Activated T-cell treated with anti-CD3 and anti-CD28 coated beads, Interleukin-2, amount 50 U/mL, for 24 hours (primary cell): ENCODE results near the gene IRGC.

Experiments used
- DNase-seq: peaks from one replicate; pipeline ENCODE4 v3.0.0-alpha.2; 2020
- H3K27ac Mint-ChIP-seq: 2 replicates; pipeline ENCODE4 v1.8.0; 2020; ENCODE audit warnings: mild to moderate bottlenecking, mixed read lengths
- H3K27me3 Mint-ChIP-seq: 2 replicates; pipeline ENCODE4 v1.8.0; 2020; ENCODE audit warnings: mixed read lengths
- H3K36me3 Mint-ChIP-seq: 2 replicates; pipeline ENCODE4 v1.8.0; 2020; ENCODE audit warnings: low read depth, mixed read lengths
- H3K4me1 Mint-ChIP-seq: 2 replicates; pipeline ENCODE4 v1.8.0; 2020; ENCODE audit warnings: low read depth, mixed read lengths
- H3K4me3 Mint-ChIP-seq: 2 replicates; pipeline ENCODE4 v1.8.0; 2020; ENCODE audit warnings: mild to moderate bottlenecking, moderate library complexity, mixed read lengths
- H3K9me3 Mint-ChIP-seq: 2 replicates; pipeline ENCODE4 v1.8.0; 2020; ENCODE audit warnings: mixed read lengths

IRGC gene

GRCh38 chr19:43682824-43683661 is 32.8 kb upstream of the IRGC start:
- no peaks in the 10 kb centered on the region for H3K36me3 Mint-ChIP-seq

GRCh38 chr19:43683905-43684304 is 32.0 kb upstream of the IRGC start:
- peaks cover 4% of the 10 kb centered on the region for H3K4me1 Mint-ChIP-seq
- H3K4me3 Mint-ChIP-seq: no peak overlapping the region
- no peaks in the 10 kb centered on the region for H3K27me3 Mint-ChIP-seq

More at GRCh38 chr19:43682824-43683661, 32.8 kb upstream of the IRGC start:
- Mint-ChIP-seq H3K27ac (no peak overlapping the region), H3K4me3 (no peak overlapping the region), H3K9me3 (no peaks in the 10 kb centered on the region), H3K27me3 (no peaks in the 10 kb centered on the region), H3K4me1 (peaks cover 4% of the 10 kb centered on the region)
- no peak for DNase-seq

GRCh38 chr19:43684326-43684725 is 31.6 kb upstream of the IRGC start:
- H3K36me3 Mint-ChIP-seq: no peaks in the 10 kb centered on the region
- no peak for DNase-seq
- peaks cover 4% of the 10 kb centered on the region for H3K4me1 Mint-ChIP-seq
- H3K27me3 Mint-ChIP-seq: no peaks in the 10 kb centered on the region
- no peak overlapping the region for H3K4me3 Mint-ChIP-seq
- H3K9me3 Mint-ChIP-seq: no peaks in the 10 kb centered on the region
- no peak overlapping the region for H3K27ac Mint-ChIP-seq

More at GRCh38 chr19:43683905-43684304, 32.0 kb upstream of the IRGC start:
- H3K9me3 Mint-ChIP-seq: no peaks in the 10 kb centered on the region
- H3K36me3 Mint-ChIP-seq: no peaks in the 10 kb centered on the region
- H3K27ac Mint-ChIP-seq: no peak overlapping the region
- no peak for DNase-seq

- Mint-ChIP-seq H3K9me3 (peaks cover 17% of the 10 kb centered on the region), H3K4me1 (peaks cover 4% of the 10 kb centered on the region), H3K36me3 (no peaks in the 10 kb centered on the region), H3K27ac (no peak overlapping the region), H3K4me3 (no peak overlapping the region), H3K27me3 (no peaks in the 10 kb centered on the region)
- DNase-seq: no peak
Measured at GRCh38 chr19:43687660-43687997, 28.2 kb upstream of the IRGC start.

GRCh38 chr19:43688059-43688701 is 27.7 kb upstream of the IRGC start:
- H3K4me1 Mint-ChIP-seq: peaks cover 4% of the 10 kb centered on the region
- H3K36me3 Mint-ChIP-seq: no peaks in the 10 kb centered on the region
- H3K9me3 Mint-ChIP-seq: peaks cover 19% of the 10 kb centered on the region
- no peak for DNase-seq
- H3K27ac Mint-ChIP-seq: no peak overlapping the region
- H3K4me3 Mint-ChIP-seq: no peak overlapping the region
- H3K27me3 Mint-ChIP-seq: no peaks in the 10 kb centered on the region

GRCh38 chr19:43690444-43690843 is 25.4 kb upstream of the IRGC start:
- Mint-ChIP-seq H3K36me3 (no peaks in the 10 kb centered on the region), H3K27me3 (peaks cover 6% of the 10 kb centered on the region)

GRCh38 chr19:43690890-43691289 is 25.0 kb upstream of the IRGC start:
- H3K27ac Mint-ChIP-seq: no peak overlapping the region
- no peak for DNase-seq

More at GRCh38 chr19:43690444-43690843, 25.4 kb upstream of the IRGC start:
- Mint-ChIP-seq H3K9me3 (peaks cover 19% of the 10 kb centered on the region), H3K27ac (no peak overlapping the region), H3K4me3 (no peak overlapping the region), H3K4me1 (peaks cover 4% of the 10 kb centered on the region)
- DNase-seq: no peak

GRCh38 chr19:43691755-43692154 is 24.1 kb upstream of the IRGC start:
- H3K4me1 Mint-ChIP-seq: peaks cover 4% of the 10 kb centered on the region
- DNase-seq: no peak
- no peak overlapping the region for H3K27ac Mint-ChIP-seq
- peaks cover 8% of the 10 kb centered on the region for H3K27me3 Mint-ChIP-seq
- H3K9me3 Mint-ChIP-seq: peaks cover 23% of the 10 kb centered on the region
- H3K36me3 Mint-ChIP-seq: no peaks in the 10 kb centered on the region
- no peak overlapping the region for H3K4me3 Mint-ChIP-seq

More at GRCh38 chr19:43690890-43691289, 25.0 kb upstream of the IRGC start:
- H3K4me1 Mint-ChIP-seq: peaks cover 4% of the 10 kb centered on the region
- no peak overlapping the region for H3K4me3 Mint-ChIP-seq
- H3K9me3 Mint-ChIP-seq: peaks cover 19% of the 10 kb centered on the region
- H3K36me3 Mint-ChIP-seq: no peaks in the 10 kb centered on the region
- peaks cover 6% of the 10 kb centered on the region for H3K27me3 Mint-ChIP-seq

GRCh38 chr19:43692385-43692784 is 23.5 kb upstream of the IRGC start:
- H3K4me3 Mint-ChIP-seq: no peak overlapping the region

GRCh38 chr19:43692877-43693276 is 23.0 kb upstream of the IRGC start:
- no peak for DNase-seq

More at GRCh38 chr19:43692385-43692784, 23.5 kb upstream of the IRGC start:
- no peak for DNase-seq
- Mint-ChIP-seq H3K4me1 (no peaks in the 10 kb centered on the region), H3K27ac (no peak overlapping the region), H3K27me3 (peaks cover 14% of the 10 kb centered on the region), H3K36me3 (no peaks in the 10 kb centered on the region), H3K9me3 (peaks cover 23% of the 10 kb centered on the region)

GRCh38 chr19:43694553-43694952 is 21.3 kb upstream of the IRGC start:
- peaks cover 23% of the 10 kb centered on the region for H3K9me3 Mint-ChIP-seq
- no peak overlapping the region for H3K4me3 Mint-ChIP-seq
- peaks cover 2% of the 10 kb centered on the region for H3K4me1 Mint-ChIP-seq
- H3K27ac Mint-ChIP-seq: no peak overlapping the region
- no peak for DNase-seq
- H3K36me3 Mint-ChIP-seq: no peaks in the 10 kb centered on the region
- peaks cover 27% of the 10 kb centered on the region for H3K27me3 Mint-ChIP-seq

More at GRCh38 chr19:43692877-43693276, 23.0 kb upstream of the IRGC start:
- Mint-ChIP-seq H3K27me3 (peaks cover 17% of the 10 kb centered on the region), H3K4me1 (no peaks in the 10 kb centered on the region), H3K9me3 (peaks cover 23% of the 10 kb centered on the region), H3K27ac (no peak overlapping the region), H3K4me3 (no peak overlapping the region), H3K36me3 (no peaks in the 10 kb centered on the region)

- H3K27ac Mint-ChIP-seq: no peak overlapping the region
- peaks cover 18% of the 10 kb centered on the region for H3K4me1 Mint-ChIP-seq
- DNase-seq: no peak
- no peak overlapping the region for H3K4me3 Mint-ChIP-seq
- H3K9me3 Mint-ChIP-seq: peaks cover 15% of the 10 kb centered on the region
- H3K27me3 Mint-ChIP-seq: peaks cover 34% of the 10 kb centered on the region
- H3K36me3 Mint-ChIP-seq: no peaks in the 10 kb centered on the region
Measured at GRCh38 chr19:43695985-43696704, 19.7 kb upstream of the IRGC start.

- no peak for DNase-seq
- peaks cover 27% of the 10 kb centered on the region for H3K4me1 Mint-ChIP-seq
- H3K27me3 Mint-ChIP-seq: peaks cover 34% of the 10 kb centered on the region
- H3K36me3 Mint-ChIP-seq: no peaks in the 10 kb centered on the region
- H3K9me3 Mint-ChIP-seq: peaks cover 13% of the 10 kb centered on the region
- H3K4me3 Mint-ChIP-seq: no peak overlapping the region
- H3K27ac Mint-ChIP-seq: no peak overlapping the region
Measured at GRCh38 chr19:43697295-43697694, 18.6 kb upstream of the IRGC start.

- no peaks in the 10 kb centered on the region for H3K36me3 Mint-ChIP-seq
- DNase-seq: peak; percentile 35
- H3K27ac Mint-ChIP-seq: peak overlapping the region; percentile 94
- peaks cover 28% of the 10 kb centered on the region for H3K27me3 Mint-ChIP-seq
- H3K9me3 Mint-ChIP-seq: peaks cover 8% of the 10 kb centered on the region
- peak overlapping the region; percentile 26 for H3K4me3 Mint-ChIP-seq
- peaks cover 28% of the 10 kb centered on the region for H3K4me1 Mint-ChIP-seq
Measured at GRCh38 chr19:43699506-43700394, 16.1 kb upstream of the IRGC start.
